Measurements from ENCODE around the gene PTGER4. TPM values are rescaled to one million over a fixed set of nuclear protein-coding genes. Genes with fewer than 3 reads are reported as not detected.

Gene PTGER4
- total and polyA plus RNA-seq, 2 donors from 2014 or later = 8.5 to 17.2 TPM

DNA sequence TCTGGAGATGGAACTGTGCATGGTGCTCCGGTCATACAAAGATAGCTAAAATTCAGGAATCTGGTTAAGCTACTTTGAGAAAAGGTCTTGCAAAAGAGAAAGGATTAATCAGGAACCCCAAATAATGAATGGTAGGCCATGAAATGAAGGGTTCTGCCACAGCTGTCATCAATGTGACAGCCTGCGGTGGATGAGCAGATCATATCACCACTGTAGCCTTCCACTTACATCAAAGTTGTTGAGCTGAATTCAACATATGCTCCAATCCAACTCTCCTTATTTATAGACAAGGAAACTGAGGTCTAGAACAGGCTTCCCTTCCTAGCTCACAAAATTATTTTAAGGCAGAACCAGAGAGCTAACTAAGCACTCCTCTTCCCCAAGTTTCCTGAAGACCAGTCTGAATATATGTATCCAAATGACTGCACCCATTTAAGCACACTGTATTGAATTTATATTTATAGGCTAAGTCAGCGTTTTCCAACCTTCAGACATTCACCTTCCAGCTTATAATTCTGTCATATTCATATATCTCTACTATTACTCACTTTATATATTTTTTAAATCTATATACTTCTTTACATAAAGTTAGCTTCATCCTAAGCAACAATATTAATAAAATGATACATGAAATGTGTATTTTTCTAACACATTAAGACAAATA is 13.9 kb upstream of the PTGER4 start:
- no peak overlapping the region for H3K9ac ChIP-seq (ENCODE audit: low read length in 3 of 3)
- DNase-seq (no peak), FAIRE-seq (no peak)
- no peak overlapping the region for H3K4me3 ChIP-seq (ENCODE audit: low read length in 3 of 3)
- no peaks in the 10 kb centered on the region for H3K36me3 ChIP-seq (ENCODE audit: control insufficient read depth in 2 of 3, insufficient read depth in 3 of 3, low read length in 3 of 3)
- H3K27me3 ChIP-seq (ENCODE audit: control insufficient read depth, insufficient read depth, low read length) = no peaks in the 10 kb centered on the region
- intact Hi-C loops (cut with DNase I) = no loop called here
- TF ChIP-seq, protein P1, sequence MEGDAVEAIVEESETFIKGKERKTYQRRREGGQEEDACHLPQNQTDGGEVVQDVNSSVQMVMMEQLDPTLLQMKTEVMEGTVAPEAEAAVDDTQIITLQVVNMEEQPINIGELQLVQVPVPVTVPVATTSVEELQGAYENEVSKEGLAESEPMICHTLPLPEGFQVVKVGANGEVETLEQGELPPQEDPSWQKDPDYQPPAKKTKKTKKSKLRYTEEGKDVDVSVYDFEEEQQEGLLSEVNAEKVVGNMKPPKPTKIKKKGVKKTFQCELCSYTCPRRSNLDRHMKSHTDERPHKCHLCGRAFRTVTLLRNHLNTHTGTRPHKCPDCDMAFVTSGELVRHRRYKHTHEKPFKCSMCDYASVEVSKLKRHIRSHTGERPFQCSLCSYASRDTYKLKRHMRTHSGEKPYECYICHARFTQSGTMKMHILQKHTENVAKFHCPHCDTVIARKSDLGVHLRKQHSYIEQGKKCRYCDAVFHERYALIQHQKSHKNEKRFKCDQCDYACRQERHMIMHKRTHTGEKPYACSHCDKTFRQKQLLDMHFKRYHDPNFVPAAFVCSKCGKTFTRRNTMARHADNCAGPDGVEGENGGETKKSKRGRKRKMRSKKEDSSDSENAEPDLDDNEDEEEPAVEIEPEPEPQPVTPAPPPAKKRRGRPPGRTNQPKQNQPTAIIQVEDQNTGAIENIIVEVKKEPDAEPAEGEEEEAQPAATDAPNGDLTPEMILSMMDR (IDR thresholded peaks at IDR 0.05; ENCODE audit: borderline replicate concordance, extremely low read depth, insufficient read depth) = no peak
- no peak overlapping the region for H3K27ac ChIP-seq (ENCODE audit: low read depth in 2 of 2, low read length in 2 of 2)
- no peaks in the 10 kb centered on the region for H3K4me1 ChIP-seq (ENCODE audit: control insufficient read depth in 2 of 3, insufficient read depth in 2 of 3, low read depth in 1 of 3, low read length in 3 of 3)
- no peaks in the 10 kb centered on the region for H3K9me3 ChIP-seq (ENCODE audit: control insufficient read depth in 2 of 3, insufficient read depth in 1 of 3, low read length in 3 of 3)

DNA sequence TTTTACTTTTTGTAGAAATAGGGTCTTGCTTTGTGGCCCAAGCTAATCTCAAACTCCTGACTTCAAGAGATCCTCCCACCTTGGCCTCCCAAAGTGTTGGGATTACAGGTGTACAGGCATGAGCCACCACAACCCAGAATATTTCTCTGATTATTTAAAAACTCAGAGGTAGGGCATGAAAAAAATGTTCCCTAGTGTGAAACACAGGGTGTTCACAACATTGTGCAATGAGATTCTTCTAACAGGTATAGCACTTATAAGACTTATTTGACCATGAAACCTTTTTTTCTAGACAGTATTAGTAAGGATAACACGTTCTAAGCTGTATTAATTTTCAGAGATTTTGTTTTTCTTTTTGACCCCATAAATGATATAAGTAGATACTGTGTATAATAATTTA is 13.1 kb upstream of the PTGER4 start:
- Histone ChIP-seq H3K27ac (ENCODE audit: low read depth in 2 of 2, low read length in 2 of 2) (no peak overlapping the region), H3K9ac (ENCODE audit: low read length in 3 of 3) (no peak overlapping the region), H3K4me1 (ENCODE audit: control insufficient read depth in 2 of 3, insufficient read depth in 2 of 3, low read depth in 1 of 3, low read length in 3 of 3) (no peaks in the 10 kb centered on the region), H3K36me3 (ENCODE audit: control insufficient read depth in 2 of 3, insufficient read depth in 3 of 3, low read length in 3 of 3) (no peaks in the 10 kb centered on the region), H3K4me3 (ENCODE audit: low read length in 3 of 3) (no peak overlapping the region), H3K27me3 (ENCODE audit: control insufficient read depth, insufficient read depth, low read length) (no peaks in the 10 kb centered on the region), H3K9me3 (ENCODE audit: control insufficient read depth in 2 of 3, insufficient read depth in 1 of 3, low read length in 3 of 3) (no peaks in the 10 kb centered on the region)
- intact Hi-C loops (cut with DNase I) = no loop called here
- TF ChIP-seq, protein P1 (IDR thresholded peaks at IDR 0.05; ENCODE audit: borderline replicate concordance, extremely low read depth, insufficient read depth) = no peak
- FAIRE-seq = no peak
- no peak for DNase-seq

DNA sequence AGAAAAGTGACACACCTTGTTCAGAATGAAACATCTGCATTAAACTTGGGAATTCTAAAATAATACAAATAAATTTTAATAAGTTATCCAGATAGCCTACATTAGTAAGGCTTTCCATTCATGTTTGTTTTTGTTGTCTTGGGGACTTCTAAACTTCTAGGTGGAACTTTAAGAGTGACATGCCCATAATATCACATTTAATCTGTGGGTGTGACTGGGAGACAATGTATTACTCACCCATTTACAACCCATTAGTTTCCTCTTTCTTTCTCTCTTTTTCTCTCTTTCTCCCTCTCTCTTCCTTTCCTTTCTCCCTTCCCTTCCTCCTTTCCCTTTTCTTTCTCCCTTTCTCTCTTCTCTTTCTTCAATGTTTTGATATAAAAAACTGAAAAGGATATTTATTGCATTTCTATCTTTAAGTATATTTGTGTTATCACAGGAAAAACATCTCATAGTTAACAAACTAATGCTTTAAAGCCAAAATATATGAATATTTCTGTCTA is 12.5 kb upstream of the PTGER4 start:
- no peaks in the 10 kb centered on the region for H3K4me1 ChIP-seq (ENCODE audit: control insufficient read depth in 2 of 3, insufficient read depth in 2 of 3, low read depth in 1 of 3, low read length in 3 of 3)
- no peaks in the 10 kb centered on the region for H3K27me3 ChIP-seq (ENCODE audit: control insufficient read depth, insufficient read depth, low read length)
- TF ChIP-seq, protein P1 (IDR thresholded peaks at IDR 0.05; ENCODE audit: borderline replicate concordance, extremely low read depth, insufficient read depth) = no peak
- DNase-seq (no peak), FAIRE-seq (no peak)
- intact Hi-C loops (cut with DNase I) = no loop called here
- H3K9me3 ChIP-seq (ENCODE audit: control insufficient read depth in 2 of 3, insufficient read depth in 1 of 3, low read length in 3 of 3) = no peaks in the 10 kb centered on the region
- H3K27ac ChIP-seq (ENCODE audit: low read depth in 2 of 2, low read length in 2 of 2) = no peak overlapping the region
- H3K36me3 ChIP-seq (ENCODE audit: control insufficient read depth in 2 of 3, insufficient read depth in 3 of 3, low read length in 3 of 3) = no peaks in the 10 kb centered on the region
- H3K4me3 ChIP-seq (ENCODE audit: low read length in 3 of 3) = no peak overlapping the region
- H3K9ac ChIP-seq (ENCODE audit: low read length in 3 of 3) = no peak overlapping the region
